Liver (tissue), 9 donors: ENCODE results near the gene CGNL1. TPM values are rescaled to one million over a fixed set of nuclear protein-coding genes. Genes with fewer than 3 reads are reported as not detected.

Source experiments
- DNase-seq: peaks from one replicate; pipeline ENCODE4 v3.0.0-alpha.2; 2017; ENCODE audit warnings: low spot score
- H3K27ac ChIP-seq, 2 donors: one replicate each; pipeline ENCODE4 v1.7.0; 2013; ENCODE audit warnings: inconsistent platforms in 2 of 2, low read length in 2 of 2, control low read depth in 1 of 2, low read depth in 1 of 2, mild to moderate bottlenecking in 1 of 2
- H3K27me3 ChIP-seq, 4 donors: one replicate each; pipeline versions ENCODE4 v1.6.1 to v1.7.0; 2013; ENCODE audit warnings: low read length in 3 of 4, inconsistent platforms in 1 of 4, mild to moderate bottlenecking in 1 of 4, moderate library complexity in 1 of 4; ENCODE audit not compliant: control insufficient read depth in 4 of 4, insufficient read depth in 4 of 4
- H3K36me3 ChIP-seq, 4 donors: one replicate each; pipeline versions ENCODE4 v1.6.1 to v1.7.0; 2013; ENCODE audit warnings: low read length in 3 of 4, mild to moderate bottlenecking in 3 of 4, low read depth in 1 of 4, moderate library complexity in 1 of 4; ENCODE audit not compliant: control insufficient read depth in 4 of 4, insufficient read depth in 3 of 4
- H3K4me1 ChIP-seq, 4 donors: one replicate each; pipeline versions ENCODE4 v1.6.1 to v1.7.0; 2013; ENCODE audit warnings: low read length in 3 of 4, mild to moderate bottlenecking in 3 of 4, moderate library complexity in 1 of 4; ENCODE audit not compliant: control insufficient read depth in 4 of 4, insufficient read depth in 4 of 4
- H3K4me3 ChIP-seq, 3 donors: one replicate each; pipeline versions ENCODE4 v1.6.1 to v1.7.0; 2013; ENCODE audit warnings: low read length in 3 of 3, control low read depth in 1 of 3, low read depth in 1 of 3, mild to moderate bottlenecking in 1 of 3
- H3K9ac ChIP-seq, 2 donors: one replicate each; pipeline ENCODE4 v1.7.0; 2013; ENCODE audit warnings: low read length in 2 of 2, mild to moderate bottlenecking in 2 of 2, moderate library complexity in 2 of 2, control low read depth in 1 of 2, low read depth in 1 of 2
- H3K9me3 ChIP-seq, 4 donors: one replicate each; pipeline versions ENCODE4 v1.6.1 to v1.7.0; 2013; ENCODE audit warnings: low read length in 3 of 4; ENCODE audit not compliant: control insufficient read depth in 4 of 4
- EGR1 ChIP-seq, 2 donors: IDR thresholded peaks; 2 replicates each; pipeline ENCODE4 v1.6.1; 2016 to 2018; ENCODE audit warnings: antibody characterized with exemption in 2 of 2, low read depth in 2 of 2
- FOXA1 ChIP-seq: IDR thresholded peaks from 2 replicates; pipeline ENCODE4 v1.6.1; 2016; ENCODE audit warnings: antibody characterized with exemption
- GABPA ChIP-seq, 2 donors: IDR thresholded peaks in 1 of 2; conservative IDR thresholded peaks in 1 of 2; 2 replicates each; pipeline ENCODE4 v1.6.1; 2016; ENCODE audit warnings: antibody characterized with exemption in 2 of 2, mild to moderate bottlenecking in 1 of 2, moderate library complexity in 1 of 2
- HNF4A ChIP-seq, 2 donors: conservative IDR thresholded peaks; 2 replicates each; pipeline ENCODE4 v1.6.1; 2016; ENCODE audit warnings: antibody characterized with exemption in 2 of 2, mild to moderate bottlenecking in 2 of 2
- JUND ChIP-seq, 2 donors: IDR thresholded peaks; 2 replicates each; pipeline ENCODE4 v1.6.1; 2016; ENCODE audit warnings: antibody characterized with exemption in 2 of 2
- NR2F2 ChIP-seq: IDR thresholded peaks from 2 replicates; pipeline ENCODE4 v1.6.1; 2016; ENCODE audit warnings: antibody characterized with exemption
- RAD21 ChIP-seq, 2 donors: IDR thresholded peaks; 2 replicates each; pipeline ENCODE4 v1.6.1; 2016; ENCODE audit warnings: antibody characterized with exemption in 2 of 2, mild to moderate bottlenecking in 2 of 2
- RXRA ChIP-seq, 2 donors: IDR thresholded peaks; 2 replicates each; pipeline ENCODE4 v1.6.1; 2017 to 2018; ENCODE audit warnings: antibody characterized with exemption in 2 of 2, mild to moderate bottlenecking in 1 of 2
- SP1 ChIP-seq: IDR thresholded peaks from 2 replicates; pipeline ENCODE4 v1.6.1; 2018; ENCODE audit warnings: antibody characterized with exemption, mild to moderate bottlenecking
- TAF1 ChIP-seq: conservative IDR thresholded peaks from 2 replicates; pipeline ENCODE4 v1.6.1; 2016; ENCODE audit warnings: antibody characterized with exemption, mild to moderate bottlenecking
- YY1 ChIP-seq: IDR thresholded peaks from 2 replicates; pipeline ENCODE4 v1.6.1; 2016; ENCODE audit warnings: antibody characterized with exemption, mild to moderate bottlenecking
- WGBS: extraction: QIAGEN DNeasy Blood & Tissue Kit; methylation state at CpG from one replicate; pipeline ENCODE4 v1.1.7; 2013; 5-methylcytosine and 5-hydroxymethylcytosine counted together
- polyA plus RNA-seq, 2 donors: library from polyadenylated mRNA; stranded (reverse) in 1 of 2; unstranded in 1 of 2; fragments of 200-250 nt in 1 of 2; fragments of >200 nt in 1 of 2; fragmentation: Nextera tagmentation in 1 of 2; extraction: Ambion mirVana in 1 of 2; gene quantifications; one replicate each; pipeline versions ENCODE4 v1.2.1 to v1.2.3, GENCODE V29; 2013 to 2015
- total RNA-seq, 2 donors: library from RNA; depleted of rRNA; stranded (reverse); fragments of >200 nt; gene quantifications; one replicate each; pipeline ENCODE4 v1.2.3, GENCODE V29; 2014
- TF ChIP-seq, protein P1 (sequence below): IDR thresholded peaks from 2 replicates; pipeline ENCODE4 v1.6.1; 2016; ENCODE audit warnings: antibody characterized with exemption, mild to moderate bottlenecking
- TF ChIP-seq, protein P2 (sequence below): IDR thresholded peaks from 2 replicates; pipeline ENCODE4 v1.6.1; 2016; ENCODE audit warnings: antibody characterized with exemption
- TF ChIP-seq, protein P3 (sequence below): IDR thresholded peaks from 2 replicates; pipeline ENCODE4 v1.6.1; 2016; ENCODE audit warnings: antibody characterized with exemption
- TF ChIP-seq, protein P4 (sequence below): IDR thresholded peaks from 2 replicates; pipeline ENCODE4 v1.6.1; 2016; ENCODE audit warnings: antibody characterized with exemption
- donor health status: healthy.
- donor health status: healthy.
- donor health status: healthy.
- donor health status: healthy.
- donor health status: healthy.

Gene CGNL1
- total and polyA plus RNA-seq, 4 donors, result 12.0 to 31.9 (median 16.1) TPM

DNA sequence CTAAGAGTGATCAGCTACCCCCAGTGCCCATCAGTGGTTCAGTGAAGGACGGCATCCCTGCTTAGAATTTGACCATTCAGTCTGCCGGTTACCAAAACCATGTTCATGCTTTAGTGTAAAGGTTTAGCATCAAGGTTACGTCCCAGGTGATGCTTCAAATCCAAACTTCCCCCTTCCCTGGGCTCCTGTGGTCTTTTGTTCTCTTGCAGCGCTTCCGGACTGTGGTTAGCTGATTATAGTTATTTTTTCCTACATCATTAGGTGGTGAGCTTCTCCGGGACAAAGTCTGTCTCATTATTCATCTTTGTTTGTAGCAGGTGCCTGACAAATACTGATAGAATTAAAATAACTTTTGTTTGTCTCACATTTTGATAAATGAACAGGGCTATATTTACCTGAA, 187.1 kb downstream of the CGNL1 start:
- TF ChIP-seq GABPA (IDR thresholded peaks at IDR 0.05 in 1 of 2, conservative IDR thresholded peaks at IDR 0.05 in 1 of 2), result no peak
- H3K9ac ChIP-seq, result no peak overlapping the region
- H3K4me3 ChIP-seq, result no peak overlapping the region
- no peak overlapping the region for H3K27ac ChIP-seq
- peaks cover 0 to 14% (median 9%) of the 10 kb centered on the region in 4 donors for H3K4me1 ChIP-seq
- H3K27me3 ChIP-seq, result no peaks in the 10 kb centered on the region
- WGBS, result 84% methylated on average over 6 of the region's 6 CpGs
- DNase-seq, result no peak
- H3K9me3 ChIP-seq, result no peaks in the 10 kb centered on the region
- H3K36me3 ChIP-seq, result no peaks in the 10 kb centered on the region

DNA sequence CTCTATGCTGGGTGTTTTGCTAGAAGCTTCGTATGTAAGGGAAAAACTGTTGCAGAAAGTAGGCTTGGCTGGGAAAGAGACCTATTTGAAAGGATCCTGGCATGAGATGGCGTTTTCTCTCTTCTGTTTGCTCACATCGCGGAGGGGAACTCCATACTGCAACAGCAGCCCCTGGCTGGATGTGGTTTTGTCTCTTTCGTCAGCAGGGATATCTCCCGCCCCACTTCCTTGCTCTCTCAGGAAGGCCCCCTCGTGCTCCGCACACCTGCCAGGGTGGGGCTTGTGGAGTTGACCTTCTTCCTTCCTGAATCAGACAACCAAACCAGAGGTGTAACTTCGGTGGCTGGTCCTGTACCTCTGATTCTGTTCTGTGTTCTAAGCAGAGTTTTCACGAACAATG, 189.0 kb downstream of the CGNL1 start:
- no peak for DNase-seq
- H3K27ac ChIP-seq, result no peak overlapping the region
- no peaks in the 10 kb centered on the region for H3K9me3 ChIP-seq
- TF ChIP-seq EGR1 (IDR thresholded peaks at IDR 0.05; ENCODE audit: low read depth in 2 of 2) (no peak), JUND (IDR thresholded peaks at IDR 0.05) (no peak), HNF4A (conservative IDR thresholded peaks at IDR 0.05) (no peak), RXRA (IDR thresholded peaks at IDR 0.05) (no peak), GABPA (IDR thresholded peaks at IDR 0.05 in 1 of 2, conservative IDR thresholded peaks at IDR 0.05 in 1 of 2) (no peak), SP1 (no peak), NR2F2 (no peak), RAD21 (IDR thresholded peaks at IDR 0.05) (no peak)
- TF ChIP-seq, protein P1, sequence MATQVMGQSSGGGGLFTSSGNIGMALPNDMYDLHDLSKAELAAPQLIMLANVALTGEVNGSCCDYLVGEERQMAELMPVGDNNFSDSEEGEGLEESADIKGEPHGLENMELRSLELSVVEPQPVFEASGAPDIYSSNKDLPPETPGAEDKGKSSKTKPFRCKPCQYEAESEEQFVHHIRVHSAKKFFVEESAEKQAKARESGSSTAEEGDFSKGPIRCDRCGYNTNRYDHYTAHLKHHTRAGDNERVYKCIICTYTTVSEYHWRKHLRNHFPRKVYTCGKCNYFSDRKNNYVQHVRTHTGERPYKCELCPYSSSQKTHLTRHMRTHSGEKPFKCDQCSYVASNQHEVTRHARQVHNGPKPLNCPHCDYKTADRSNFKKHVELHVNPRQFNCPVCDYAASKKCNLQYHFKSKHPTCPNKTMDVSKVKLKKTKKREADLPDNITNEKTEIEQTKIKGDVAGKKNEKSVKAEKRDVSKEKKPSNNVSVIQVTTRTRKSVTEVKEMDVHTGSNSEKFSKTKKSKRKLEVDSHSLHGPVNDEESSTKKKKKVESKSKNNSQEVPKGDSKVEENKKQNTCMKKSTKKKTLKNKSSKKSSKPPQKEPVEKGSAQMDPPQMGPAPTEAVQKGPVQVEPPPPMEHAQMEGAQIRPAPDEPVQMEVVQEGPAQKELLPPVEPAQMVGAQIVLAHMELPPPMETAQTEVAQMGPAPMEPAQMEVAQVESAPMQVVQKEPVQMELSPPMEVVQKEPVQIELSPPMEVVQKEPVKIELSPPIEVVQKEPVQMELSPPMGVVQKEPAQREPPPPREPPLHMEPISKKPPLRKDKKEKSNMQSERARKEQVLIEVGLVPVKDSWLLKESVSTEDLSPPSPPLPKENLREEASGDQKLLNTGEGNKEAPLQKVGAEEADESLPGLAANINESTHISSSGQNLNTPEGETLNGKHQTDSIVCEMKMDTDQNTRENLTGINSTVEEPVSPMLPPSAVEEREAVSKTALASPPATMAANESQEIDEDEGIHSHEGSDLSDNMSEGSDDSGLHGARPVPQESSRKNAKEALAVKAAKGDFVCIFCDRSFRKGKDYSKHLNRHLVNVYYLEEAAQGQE, result no peak
- TF ChIP-seq, protein P2, sequence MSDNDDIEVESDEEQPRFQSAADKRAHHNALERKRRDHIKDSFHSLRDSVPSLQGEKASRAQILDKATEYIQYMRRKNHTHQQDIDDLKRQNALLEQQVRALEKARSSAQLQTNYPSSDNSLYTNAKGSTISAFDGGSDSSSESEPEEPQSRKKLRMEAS, result no peak
- TF ChIP-seq, protein P3, sequence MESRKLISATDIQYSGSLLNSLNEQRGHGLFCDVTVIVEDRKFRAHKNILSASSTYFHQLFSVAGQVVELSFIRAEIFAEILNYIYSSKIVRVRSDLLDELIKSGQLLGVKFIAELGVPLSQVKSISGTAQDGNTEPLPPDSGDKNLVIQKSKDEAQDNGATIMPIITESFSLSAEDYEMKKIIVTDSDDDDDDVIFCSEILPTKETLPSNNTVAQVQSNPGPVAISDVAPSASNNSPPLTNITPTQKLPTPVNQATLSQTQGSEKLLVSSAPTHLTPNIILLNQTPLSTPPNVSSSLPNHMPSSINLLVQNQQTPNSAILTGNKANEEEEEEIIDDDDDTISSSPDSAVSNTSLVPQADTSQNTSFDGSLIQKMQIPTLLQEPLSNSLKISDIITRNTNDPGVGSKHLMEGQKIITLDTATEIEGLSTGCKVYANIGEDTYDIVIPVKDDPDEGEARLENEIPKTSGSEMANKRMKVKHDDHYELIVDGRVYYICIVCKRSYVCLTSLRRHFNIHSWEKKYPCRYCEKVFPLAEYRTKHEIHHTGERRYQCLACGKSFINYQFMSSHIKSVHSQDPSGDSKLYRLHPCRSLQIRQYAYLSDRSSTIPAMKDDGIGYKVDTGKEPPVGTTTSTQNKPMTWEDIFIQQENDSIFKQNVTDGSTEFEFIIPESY, result no peak
- 64% methylated on average over 10 of the region's 10 CpGs for WGBS
- H3K27me3 ChIP-seq, result no peaks in the 10 kb centered on the region
- H3K36me3 ChIP-seq, result no peaks in the 10 kb centered on the region
- H3K4me1 ChIP-seq, result peaks cover 0 to 10% (median 5%) of the 10 kb centered on the region in 4 donors
- H3K9ac ChIP-seq, result no peak overlapping the region
- H3K4me3 ChIP-seq, result no peak overlapping the region

DNA sequence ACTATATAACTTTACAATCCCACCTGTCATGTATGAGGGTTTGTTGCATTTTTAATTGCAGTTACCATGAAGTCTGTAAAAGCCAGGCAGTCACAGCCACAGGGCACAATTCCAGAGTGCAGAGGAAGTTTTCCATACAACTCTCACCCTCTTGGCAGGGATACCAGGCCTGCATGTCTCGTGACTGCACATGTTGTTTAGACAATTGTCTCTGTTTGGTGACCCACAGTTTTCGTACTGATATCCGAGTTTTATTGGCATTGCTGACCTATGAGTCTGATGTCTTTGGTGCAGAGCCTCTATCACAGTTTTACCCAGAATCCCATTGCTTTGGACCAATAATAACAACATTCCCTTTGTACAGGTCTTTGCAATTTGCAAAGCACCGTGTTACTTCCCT, 190.5 kb downstream of the CGNL1 start:
- no peaks in the 10 kb centered on the region for H3K9me3 ChIP-seq
- H3K36me3 ChIP-seq, result no peaks in the 10 kb centered on the region
- H3K4me1 ChIP-seq, result peaks cover 0 to 3% (median 0%) of the 10 kb centered on the region in 4 donors
- H3K9ac ChIP-seq, result no peak overlapping the region
- H3K27me3 ChIP-seq, result no peaks in the 10 kb centered on the region
- H3K27ac ChIP-seq, result no peak overlapping the region
- H3K4me3 ChIP-seq, result no peak overlapping the region
- 40% methylated on average over 4 of the region's 4 CpGs for WGBS
- DNase-seq, result no peak
- no peak for TF ChIP-seq RAD21 (IDR thresholded peaks at IDR 0.05)
- TF ChIP-seq, protein P3, result no peak
- TF ChIP-seq YY1, result no peak
- TF ChIP-seq SP1, result no peak
- no peak for TF ChIP-seq FOXA1
- TF ChIP-seq JUND (IDR thresholded peaks at IDR 0.05), result no peak
- TF ChIP-seq, protein P4, sequence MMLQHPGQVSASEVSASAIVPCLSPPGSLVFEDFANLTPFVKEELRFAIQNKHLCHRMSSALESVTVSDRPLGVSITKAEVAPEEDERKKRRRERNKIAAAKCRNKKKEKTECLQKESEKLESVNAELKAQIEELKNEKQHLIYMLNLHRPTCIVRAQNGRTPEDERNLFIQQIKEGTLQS, result no peak
- TF ChIP-seq, protein P1, result no peak
- no peak for TF ChIP-seq TAF1
- TF ChIP-seq NR2F2, result no peak
